Measurements from ENCODE around the gene UNC13B.
A peak's percentile ranks its signal among the peaks of the same experiment; 100 is the strongest.

- TF ChIP-seq, protein P1, sequence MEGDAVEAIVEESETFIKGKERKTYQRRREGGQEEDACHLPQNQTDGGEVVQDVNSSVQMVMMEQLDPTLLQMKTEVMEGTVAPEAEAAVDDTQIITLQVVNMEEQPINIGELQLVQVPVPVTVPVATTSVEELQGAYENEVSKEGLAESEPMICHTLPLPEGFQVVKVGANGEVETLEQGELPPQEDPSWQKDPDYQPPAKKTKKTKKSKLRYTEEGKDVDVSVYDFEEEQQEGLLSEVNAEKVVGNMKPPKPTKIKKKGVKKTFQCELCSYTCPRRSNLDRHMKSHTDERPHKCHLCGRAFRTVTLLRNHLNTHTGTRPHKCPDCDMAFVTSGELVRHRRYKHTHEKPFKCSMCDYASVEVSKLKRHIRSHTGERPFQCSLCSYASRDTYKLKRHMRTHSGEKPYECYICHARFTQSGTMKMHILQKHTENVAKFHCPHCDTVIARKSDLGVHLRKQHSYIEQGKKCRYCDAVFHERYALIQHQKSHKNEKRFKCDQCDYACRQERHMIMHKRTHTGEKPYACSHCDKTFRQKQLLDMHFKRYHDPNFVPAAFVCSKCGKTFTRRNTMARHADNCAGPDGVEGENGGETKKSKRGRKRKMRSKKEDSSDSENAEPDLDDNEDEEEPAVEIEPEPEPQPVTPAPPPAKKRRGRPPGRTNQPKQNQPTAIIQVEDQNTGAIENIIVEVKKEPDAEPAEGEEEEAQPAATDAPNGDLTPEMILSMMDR (conservative IDR thresholded peaks at IDR 0.05; ENCODE audit: low read depth in 2 of 2) = peak; percentile 76 to 79
- TF ChIP-seq REST (IDR thresholded peaks at IDR 0.05; ENCODE audit: unreplicated experiment) = no peak
These were observed 97.1 kb downstream of the UNC13B start for GRCh38 chr9:35258660-35259474.
